ENCODE results near the gene PRAMEF15.
"Not testable (repeated sequence)": the region's sequence is repeated elsewhere in the genome, so short reads cannot be mapped to it uniquely, and the experiment has no call there.

The PRAMEF15 gene

GRCh38 chr1:13315281-13315680 is at the start of gene PRAMEF15:
Gene PRAMEF15 (plus strand): TSS chr1:13315581. CDS start chr1:13318408, 2,827 bp downstream.
- not testable (repeated sequence) for DNase-seq

- DNase-seq = not testable (repeated sequence)
Measured at GRCh38 chr1:13277016-13277415, 38.4 kb upstream of the PRAMEF15 start.

GRCh38 chr1:13279617-13280016 is 35.8 kb upstream of the PRAMEF15 start:
- DNase-seq = not testable (repeated sequence)

- DNase-seq = not testable (repeated sequence)
Measured at GRCh38 chr1:13285037-13285436, 30.3 kb upstream of the PRAMEF15 start, which contains the start of gene PRAMEF8. Gene PRAMEF8 (minus strand): TSS chr1:13285137. CDS start chr1:13284091, 1,046 bp downstream.

- DNase-seq = not testable (repeated sequence)
Measured at GRCh38 chr1:13289030-13289429, 26.4 kb upstream of the PRAMEF15 start.

- DNase-seq = not testable (repeated sequence)
Measured at GRCh38 chr1:13297216-13297931, 18.0 kb upstream of the PRAMEF15 start.

- DNase-seq = not testable (repeated sequence)
Measured at GRCh38 chr1:13298699-13299098, 16.7 kb upstream of the PRAMEF15 start.

GRCh38 chr1:13302197-13302596 is 13.2 kb upstream of the PRAMEF15 start:
- DNase-seq = not testable (repeated sequence)

- DNase-seq = not testable (repeated sequence)
Measured at GRCh38 chr1:13303239-13303638, 12.1 kb upstream of the PRAMEF15 start, which contains the start of gene PRAMEF33. Gene PRAMEF33 (plus strand): TSS chr1:13303539. CDS start chr1:13305955, 2,416 bp downstream.

- DNase-seq = not testable (repeated sequence)
Measured at GRCh38 chr1:13342496-13342895, 27.1 kb downstream of the PRAMEF15 start.

- not testable (repeated sequence) for DNase-seq
Measured at GRCh38 chr1:13347034-13347433, 31.7 kb downstream of the PRAMEF15 start, which contains the start of gene PRAMEF14. Gene PRAMEF14 (minus strand): TSS chr1:13347134. CDS start chr1:13345314, 1,820 bp downstream.

GRCh38 chr1:13353476-13353875 is 38.1 kb downstream of the PRAMEF15 start:
- not testable (repeated sequence) for DNase-seq

GRCh38 chr1:13354475-13354874 is 39.1 kb downstream of the PRAMEF15 start:
- DNase-seq = not testable (repeated sequence)

- DNase-seq = not testable (repeated sequence)
Measured at GRCh38 chr1:13356774-13357173, 41.4 kb downstream of the PRAMEF15 start.

GRCh38 chr1:13362364-13362763 is 47.0 kb downstream of the PRAMEF15 start:
- DNase-seq = not testable (repeated sequence)

GRCh38 chr1:13364928-13365327 is 49.5 kb downstream of the PRAMEF15 start:
- not testable (repeated sequence) for DNase-seq

- DNase-seq = not testable (repeated sequence)
Measured at GRCh38 chr1:13366536-13366935, 51.2 kb downstream of the PRAMEF15 start.

GRCh38 chr1:13368544-13368943 is 53.2 kb downstream of the PRAMEF15 start:
- DNase-seq = peak; percentile 4
